Activated T-cell treated with anti-CD3 and anti-CD28 coated beads for 1 hour (primary cell): ENCODE data around the gene SQOR.

Source experiments
- DNase-seq: peaks from one replicate; pipeline ENCODE4 v3.0.0-alpha.2; 2020; ENCODE audit warnings: low read depth

The SQOR gene

GRCh38 chr15:45660231-45660979 is 25.6 kb downstream of the SQOR start:
- DNase-seq = no peak

- no peak for DNase-seq
Measured at GRCh38 chr15:45662375-45662774, 27.5 kb downstream of the SQOR start.

DNA sequence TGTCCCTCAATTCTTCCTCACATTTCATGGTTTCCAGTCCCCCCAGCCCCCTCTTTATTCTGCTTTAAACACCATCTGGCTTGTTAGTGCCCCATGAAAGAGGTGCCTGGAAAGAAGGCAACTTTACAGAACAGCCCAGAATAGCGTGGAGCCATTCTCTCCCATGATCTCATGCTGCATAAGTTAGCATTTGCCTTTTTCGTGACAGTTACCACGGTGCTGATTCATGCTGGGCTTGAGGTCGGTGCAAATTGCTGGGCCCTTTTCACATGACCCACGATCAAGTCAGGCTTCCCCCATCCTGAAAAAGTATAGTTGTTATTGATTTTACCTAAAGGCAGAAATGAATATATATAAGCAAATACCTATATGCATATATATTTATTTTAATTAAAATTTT is 29.6 kb downstream of the SQOR start:
- no peak for DNase-seq

DNA sequence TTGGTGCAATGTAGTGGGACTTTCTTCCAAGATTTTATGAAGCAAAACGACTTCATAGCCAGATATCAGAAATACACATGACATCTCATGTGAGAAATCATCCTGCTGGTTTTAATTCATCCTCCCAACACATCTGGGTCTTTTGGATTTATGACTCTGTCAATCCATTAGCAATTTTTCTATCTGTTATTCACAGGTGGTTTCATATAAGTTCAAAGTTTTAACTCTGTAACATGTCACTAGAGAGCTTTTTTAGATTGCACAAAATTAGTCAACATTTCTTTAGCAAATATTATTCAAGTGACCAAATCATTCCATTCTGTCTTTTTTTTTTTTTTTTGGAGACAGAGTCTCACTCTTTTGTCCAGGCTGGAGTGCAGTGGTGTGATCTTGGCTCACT is 30.4 kb downstream of the SQOR start:
- no peak for DNase-seq

- no peak for DNase-seq
Measured at GRCh38 chr15:45666119-45666875, 31.5 kb downstream of the SQOR start.

GRCh38 chr15:45667002-45667401 is 32.2 kb downstream of the SQOR start:
- DNase-seq = no peak

- DNase-seq = no peak
Measured at GRCh38 chr15:45668386-45668785, 33.6 kb downstream of the SQOR start.

DNA sequence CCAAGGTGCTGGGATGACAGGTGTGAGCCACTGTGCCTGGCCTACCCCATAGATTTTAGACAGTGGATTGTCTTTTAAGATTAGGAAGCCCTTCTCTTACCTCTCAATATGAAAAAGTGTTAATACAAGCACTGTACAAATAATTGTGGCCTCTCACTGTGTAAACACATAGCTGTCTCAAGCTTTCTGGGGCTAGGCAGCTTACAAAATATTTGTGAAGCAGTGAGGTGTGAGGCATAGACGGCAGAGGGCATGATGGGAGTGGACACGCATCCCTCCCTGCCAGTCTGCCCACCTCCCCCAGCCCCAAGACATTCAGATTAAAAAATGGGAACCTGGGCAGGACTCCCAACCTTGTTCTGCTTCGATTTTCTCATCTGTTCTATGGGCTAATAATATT is 34.6 kb downstream of the SQOR start:
- DNase-seq = no peak

GRCh38 chr15:45670091-45670490 is 35.3 kb downstream of the SQOR start:
- DNase-seq = no peak

- no peak for DNase-seq
Measured at GRCh38 chr15:45670511-45670910, 35.7 kb downstream of the SQOR start.

DNA sequence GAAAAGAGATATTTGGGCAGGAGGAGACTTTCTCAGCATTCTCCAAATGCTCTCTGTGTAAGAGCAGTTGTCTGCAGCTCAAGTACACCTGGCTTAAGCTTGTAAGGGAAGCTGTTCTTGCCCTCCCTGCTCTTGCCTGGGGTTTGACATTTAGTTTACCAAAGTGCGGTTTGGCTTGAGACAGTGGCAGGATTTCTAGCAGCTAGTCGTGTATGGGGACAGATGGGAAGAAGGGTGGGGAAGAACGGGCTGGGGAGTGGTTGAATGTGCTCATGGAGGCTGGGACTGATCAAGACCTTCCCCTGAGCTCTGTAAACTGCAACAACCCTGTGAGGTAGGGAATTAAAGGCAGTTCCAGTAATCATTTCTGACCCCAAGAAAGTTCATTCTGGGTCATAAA is 39.8 kb downstream of the SQOR start:
- DNase-seq = no peak

DNA sequence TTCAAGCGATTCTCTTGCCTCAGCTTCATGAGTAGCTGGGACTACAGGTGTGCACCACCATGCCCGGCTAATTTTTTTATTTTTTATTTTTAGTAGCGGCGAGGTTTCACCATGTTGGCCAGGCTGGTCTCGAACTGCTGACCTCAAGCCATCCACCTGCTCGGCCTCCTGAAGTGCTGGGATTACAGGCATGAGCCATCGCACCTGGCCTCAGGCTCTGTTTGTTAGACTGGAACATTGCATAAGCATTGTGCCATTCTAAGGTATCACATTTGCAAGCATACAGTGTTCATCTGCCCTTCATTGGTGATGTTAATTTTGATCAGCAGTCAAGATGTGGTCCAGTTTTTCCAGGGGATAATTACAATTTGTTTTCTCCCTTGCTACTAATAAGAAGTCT is 43.0 kb downstream of the SQOR start:
- DNase-seq = no peak

DNA sequence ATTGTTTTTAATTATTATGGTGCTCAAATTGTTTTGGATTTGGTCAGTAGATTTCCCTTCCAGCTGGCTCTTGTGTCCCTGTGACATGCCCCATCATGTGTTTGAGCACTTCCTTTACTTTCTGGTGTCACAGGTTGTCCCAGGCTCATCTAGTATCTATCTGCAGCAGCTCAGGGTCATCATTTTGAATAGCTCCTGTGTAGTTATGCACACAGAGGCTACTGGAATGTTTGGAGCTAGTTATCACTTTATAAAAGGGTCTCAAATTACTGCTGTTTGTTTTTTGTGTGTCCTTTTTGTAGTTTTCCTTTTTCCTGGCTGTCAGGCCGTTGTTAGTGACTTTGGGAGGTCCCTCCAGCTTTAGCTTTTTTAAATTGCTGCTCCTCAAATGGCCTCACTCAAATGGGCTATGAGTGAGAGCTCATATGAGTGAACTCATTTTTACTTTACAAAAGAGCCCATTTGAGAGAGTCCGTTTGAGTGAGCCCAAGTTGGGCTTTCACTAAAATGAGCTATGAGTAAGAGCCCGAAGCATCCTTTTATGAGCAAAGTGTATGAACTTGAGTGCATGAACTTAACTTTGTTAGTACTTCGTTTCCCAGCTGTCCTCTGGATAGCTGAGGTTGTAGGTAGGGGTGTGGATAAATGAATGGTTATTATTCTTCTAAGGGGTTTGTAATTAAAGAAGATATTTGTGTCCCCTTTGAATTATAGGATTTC is 43.8 kb downstream of the SQOR start:
- DNase-seq = no peak

DNA sequence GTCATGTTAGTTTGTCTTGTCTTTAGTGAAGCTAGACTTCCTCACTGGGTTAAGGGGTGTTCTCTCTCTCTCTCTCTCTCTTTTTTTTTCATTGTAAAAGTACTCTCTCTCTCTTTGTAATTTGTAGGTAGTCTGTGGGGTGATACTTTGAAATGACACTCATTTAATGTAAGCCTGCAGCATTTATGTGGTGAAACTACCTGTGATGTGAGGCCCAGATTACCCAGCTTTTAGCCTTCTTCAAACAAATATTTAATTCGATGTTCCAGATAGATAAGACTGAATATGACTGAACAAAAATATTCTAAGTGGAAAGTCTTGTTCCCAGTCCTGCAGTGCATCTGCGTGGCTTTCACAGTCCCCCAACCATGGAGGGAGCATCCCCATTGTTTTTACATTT is 49.7 kb downstream of the SQOR start:
- DNase-seq = no peak

GRCh38 chr15:45689616-45690015 is 54.8 kb downstream of the SQOR start:
- DNase-seq = no peak

- no peak for DNase-seq
Measured at GRCh38 chr15:45690581-45691260, 55.9 kb downstream of the SQOR start.

- DNase-seq = no peak
Measured at GRCh38 chr15:45701108-45701507, 66.3 kb downstream of the SQOR start.

DNA sequence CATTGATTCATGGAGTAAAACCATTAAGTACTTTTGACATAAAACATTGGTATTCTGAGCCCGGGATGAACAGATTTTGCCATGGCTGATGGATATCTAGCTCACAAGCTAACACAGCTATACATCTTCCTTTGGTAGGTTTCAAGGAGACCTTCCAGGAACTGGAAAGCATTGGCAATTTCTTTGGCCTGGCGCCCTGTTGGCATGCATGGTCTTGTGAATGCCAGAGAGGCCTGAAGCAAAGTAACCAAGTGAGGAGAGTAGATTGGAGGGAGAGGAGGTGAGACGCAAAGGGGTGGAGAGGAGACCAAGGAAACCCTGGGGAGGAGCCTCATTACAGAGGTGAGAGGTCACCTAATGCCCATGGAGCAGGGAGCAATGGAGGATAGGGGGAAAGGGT is 67.2 kb downstream of the SQOR start:
- no peak for DNase-seq

GRCh38 chr15:45703670-45704328 is 69.0 kb downstream of the SQOR start:
- no peak for DNase-seq

DNA sequence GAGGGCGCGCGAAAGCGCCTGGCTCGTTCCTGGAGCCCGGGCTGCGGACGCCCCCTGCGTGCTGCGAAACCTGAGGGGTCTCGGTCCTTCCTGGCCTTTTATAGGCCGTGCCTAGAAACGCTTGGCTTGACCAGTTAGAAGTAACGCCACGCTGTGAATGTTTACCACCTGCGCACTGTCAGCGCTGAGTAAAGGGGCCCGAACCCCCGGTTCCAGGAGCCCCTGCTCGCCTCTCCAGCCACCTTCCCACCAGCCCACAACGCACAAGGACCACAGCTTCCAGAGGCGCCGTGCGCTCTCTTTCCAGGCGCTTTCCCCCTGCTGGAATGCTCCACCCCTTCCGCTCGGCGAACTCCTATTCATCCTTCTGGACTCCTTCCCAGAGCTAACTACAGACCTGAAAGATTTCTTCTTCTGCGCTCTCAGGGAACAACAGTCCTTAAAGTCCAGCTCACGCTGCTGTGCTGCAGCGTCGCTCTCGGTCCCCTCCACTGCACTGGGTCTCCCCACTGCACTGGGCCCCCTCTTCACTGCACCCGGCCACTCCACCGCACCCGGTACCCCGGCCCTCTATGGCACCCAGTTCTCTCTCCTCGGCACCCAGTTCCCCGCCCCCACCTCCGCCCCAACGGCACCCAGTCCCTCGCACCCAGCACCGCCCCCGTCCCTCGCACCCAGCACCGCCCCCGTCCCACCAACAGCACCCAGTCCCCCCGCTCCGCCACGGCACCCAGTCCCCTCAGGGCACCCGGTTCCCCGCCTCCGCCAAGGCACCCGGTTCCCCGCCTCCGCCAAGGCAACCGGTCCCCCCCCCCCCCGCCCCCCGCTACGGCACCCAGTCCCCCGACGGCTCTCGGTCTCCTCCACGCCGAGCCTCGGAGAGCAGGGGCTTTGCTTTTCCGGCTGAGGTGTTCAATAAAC is 69.8 kb downstream of the SQOR start:
- DNase-seq = no peak
